ENCODE results near the gene S100A2. TPM values are rescaled to one million over a fixed set of nuclear protein-coding genes. Genes with fewer than 3 reads are reported as not detected.

S100A2 gene
- 10 to 100 TPM in 1 of 2 donors, 1 to 10 TPM in 1; 1.1 to 41.2 TPM for total RNA-seq
- 100 to 1,000 TPM in 1 of 2 donors, 10 to 100 TPM in 1; 68.4 to 261 TPM for polyA plus RNA-seq
- long read RNA-seq, donor 1, result 0 reads
- long read RNA-seq, donor 2, partial matches to known transcripts, result 0 of 2 reads
- long read RNA-seq, donor 2, other reads (novel, unspliced or antisense), result 0 of 2 reads
- long read RNA-seq, donor 3, partial matches to known transcripts, result 0 of 1 reads
- long read RNA-seq, donor 3, other reads (novel, unspliced or antisense), result 0 of 1 reads
- long read RNA-seq, donor 4, result 0 reads
- long read RNA-seq, donor 5, partial matches to known transcripts, result 0 of 2 reads
- long read RNA-seq, donor 5, other reads (novel, unspliced or antisense), result 0 of 2 reads

- Histone ChIP-seq H3K27me3 (ENCODE audit: control insufficient read depth in 3 of 3, insufficient read depth in 3 of 3, low read length in 2 of 3) (no peaks in the 10 kb centered on the region), H3K27ac (ENCODE audit: low read depth in 1 of 2, low read length in 1 of 2) (peak within 1 kb of the TSS; percentile 86 to 99), H3K9ac (ENCODE audit: insufficient read depth in 1 of 2, low read length in 2 of 2) (peak within 1 kb of the TSS in 1 of 2 donors; percentile 42), H3K4me1 (ENCODE audit: control insufficient read depth in 5 of 5, insufficient read depth in 5 of 5, low read length in 5 of 5) (peaks cover 10 to 34% (median 18%) of the 10 kb centered on the region in 5 donors), H3K9me3 (ENCODE audit: control insufficient read depth in 4 of 4, insufficient read depth in 3 of 4, low read length in 3 of 4) (no peaks in the 10 kb centered on the region), H3K4me3 (no peak within 1 kb of the TSS), H3K36me3 (ENCODE audit: control insufficient read depth in 4 of 4, insufficient read depth in 4 of 4, low read length in 4 of 4) (no peaks in the 10 kb centered on the region)
- TF ChIP-seq CTCF (IDR thresholded peaks at IDR 0.05; ENCODE audit: control extremely low read depth, extremely low read depth), result no peak
- DNase-seq (peak in 2 of 3 donors; percentile 16 to 27), ATAC-seq (ENCODE audit: insufficient read depth, low FRiP score) (peak; percentile 37)
- 26 to 39% methylated on average over 8 of the region's 8 CpGs for WGBS, 2 donors
Measured at GRCh38 chr1:153565529-153566374, at the start of gene S100A2. S100A2 (minus strand) TSS chr1:153565844; CDS start chr1:153563877, 1,967 bp downstream.

GRCh38 chr1:153615406-153615805 is 49.8 kb upstream of the S100A2 start:
- Histone ChIP-seq H3K36me3 (ENCODE audit: control insufficient read depth in 4 of 4, insufficient read depth in 4 of 4, low read length in 4 of 4) (peaks cover under 1 to 3% (median 2%) of the 10 kb centered on the region in 4 donors), H3K9ac (ENCODE audit: insufficient read depth in 1 of 2, low read length in 2 of 2) (no peak overlapping the region), H3K27ac (ENCODE audit: low read depth in 1 of 2, low read length in 1 of 2) (peak overlapping the region in 1 of 2 donors; percentile 49), H3K4me1 (ENCODE audit: control insufficient read depth in 5 of 5, insufficient read depth in 5 of 5, low read length in 5 of 5) (peaks cover 5 to 41% (median 19%) of the 10 kb centered on the region in 5 donors), H3K4me3 (peak overlapping the region; percentile 10), H3K9me3 (ENCODE audit: control insufficient read depth in 4 of 4, insufficient read depth in 3 of 4, low read length in 3 of 4) (no peaks in the 10 kb centered on the region), H3K27me3 (ENCODE audit: control insufficient read depth in 3 of 3, insufficient read depth in 3 of 3, low read length in 2 of 3) (no peaks in the 10 kb centered on the region)
- WGBS, 2 donors, result 82 to 95% methylated on average over 2 of the region's 2 CpGs
- no peak for TF ChIP-seq CTCF (IDR thresholded peaks at IDR 0.05; ENCODE audit: control extremely low read depth, extremely low read depth)
- ATAC-seq (ENCODE audit: insufficient read depth, low FRiP score), result no peak
- no peak for DNase-seq

GRCh38 chr1:153614906-153615305 is 49.3 kb upstream of the S100A2 start:
- H3K4me1 ChIP-seq (ENCODE audit: control insufficient read depth in 5 of 5, insufficient read depth in 5 of 5, low read length in 5 of 5), result peaks cover 5 to 46% (median 24%) of the 10 kb centered on the region in 5 donors
- H3K9ac ChIP-seq (ENCODE audit: insufficient read depth in 1 of 2, low read length in 2 of 2), result no peak overlapping the region
- 84 to 96% methylated on average over 7 of the region's 7 CpGs for WGBS, 2 donors
- no peaks in the 10 kb centered on the region for H3K27me3 ChIP-seq (ENCODE audit: control insufficient read depth in 3 of 3, insufficient read depth in 3 of 3, low read length in 2 of 3)
- no peak overlapping the region for H3K4me3 ChIP-seq
- peaks cover 0 to 3% (median 2%) of the 10 kb centered on the region in 4 donors for H3K36me3 ChIP-seq (ENCODE audit: control insufficient read depth in 4 of 4, insufficient read depth in 4 of 4, low read length in 4 of 4)
- ATAC-seq (ENCODE audit: insufficient read depth, low FRiP score) (no peak), DNase-seq (no peak)
- no peak for TF ChIP-seq CTCF (IDR thresholded peaks at IDR 0.05; ENCODE audit: control extremely low read depth, extremely low read depth)
- H3K27ac ChIP-seq (ENCODE audit: low read depth in 1 of 2, low read length in 1 of 2), result peak overlapping the region in 1 of 2 donors; percentile 60
- H3K9me3 ChIP-seq (ENCODE audit: control insufficient read depth in 4 of 4, insufficient read depth in 3 of 4, low read length in 3 of 4), result no peaks in the 10 kb centered on the region
